Duodenal mucosa (tissue), 2 donors: ENCODE data around the gene KLHDC9.
A peak's percentile ranks its signal among the peaks of the same experiment; 100 is the strongest.
"Not testable (repeated sequence)": the region's sequence is repeated elsewhere in the genome, so short reads cannot be mapped to it uniquely, and the experiment has no call there.

Experiments
- H3K27ac ChIP-seq: one replicate; pipeline ENCODE4 v1.7.0; 2013; ENCODE audit warnings: low read depth, low read length
- H3K27me3 ChIP-seq, 2 donors: one replicate each; pipeline ENCODE4 v1.7.0; 2013; ENCODE audit warnings: low read length in 2 of 2, control low read depth in 1 of 2; ENCODE audit not compliant: insufficient read depth in 2 of 2, control insufficient read depth in 1 of 2
- H3K36me3 ChIP-seq, 2 donors: one replicate each; pipeline ENCODE4 v1.7.0; 2013; ENCODE audit warnings: low read length in 2 of 2, control low read depth in 1 of 2; ENCODE audit not compliant: insufficient read depth in 2 of 2, control insufficient read depth in 1 of 2
- H3K4me1 ChIP-seq, 2 donors: one replicate each; pipeline ENCODE4 v1.7.0; 2013; ENCODE audit warnings: low read length in 2 of 2, control low read depth in 1 of 2; ENCODE audit not compliant: insufficient read depth in 2 of 2, control insufficient read depth in 1 of 2
- H3K4me3 ChIP-seq, 2 donors: one replicate each; pipeline ENCODE4 v1.7.0; 2013; ENCODE audit warnings: low read length in 2 of 2, low read depth in 1 of 2
- H3K9ac ChIP-seq, 2 donors: one replicate each; pipeline ENCODE4 v1.7.0; 2013; ENCODE audit warnings: low read length in 2 of 2, low read depth in 1 of 2
- H3K9me3 ChIP-seq, 2 donors: one replicate each; pipeline ENCODE4 v1.7.0; 2013; ENCODE audit warnings: low read length in 2 of 2, control low read depth in 1 of 2; ENCODE audit not compliant: control insufficient read depth in 1 of 2

The KLHDC9 gene, protein sequence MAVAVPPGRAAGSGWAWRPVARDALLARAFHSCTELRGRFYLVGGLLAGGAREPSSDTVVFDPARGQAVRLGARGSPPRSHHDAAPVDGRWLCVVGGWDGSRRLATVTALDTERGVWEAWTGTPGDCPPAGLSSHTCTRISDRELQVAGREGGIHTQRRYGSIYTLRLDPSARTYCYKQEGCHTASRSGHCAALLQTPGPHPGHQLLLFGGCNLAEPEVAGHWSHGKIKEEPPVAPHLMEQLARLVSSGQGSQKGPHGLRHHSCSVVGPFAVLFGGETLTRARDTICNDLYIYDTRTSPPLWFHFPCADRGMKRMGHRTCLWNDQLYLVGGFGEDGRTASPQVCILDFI

GRCh38 chr1:161098210-161099068 is at the start of gene KLHDC9:
KLHDC9 (plus strand) TSS chr1:161098361; CDS start chr1:161098536, 175 bp downstream.
- peaks cover 0 to 22% of the 10 kb centered on the region in 2 donors for H3K4me1 ChIP-seq
- no peaks in the 10 kb centered on the region for H3K9me3 ChIP-seq
- no peak within 1 kb of the TSS for H3K27ac ChIP-seq
- H3K9ac ChIP-seq = peak within 1 kb of the TSS; percentile 70 to 81
- peaks cover 16 to 27% of the 10 kb centered on the region in 2 donors for H3K36me3 ChIP-seq
- H3K27me3 ChIP-seq = no peaks in the 10 kb centered on the region
- H3K4me3 ChIP-seq = peak within 1 kb of the TSS; percentile 77 to 94

- H3K27ac ChIP-seq = no peak overlapping the region
- no peak overlapping the region for H3K9ac ChIP-seq
- no peak overlapping the region for H3K4me3 ChIP-seq
- no peaks in the 10 kb centered on the region for H3K27me3 ChIP-seq
- H3K36me3 ChIP-seq = peaks cover 0 to 34% of the 10 kb centered on the region in 2 donors
- no peaks in the 10 kb centered on the region for H3K9me3 ChIP-seq
- peaks cover 2 to 17% of the 10 kb centered on the region in 2 donors for H3K4me1 ChIP-seq
Observed at GRCh38 chr1:161048949-161049722, 49.0 kb upstream of the KLHDC9 start.

DNA sequence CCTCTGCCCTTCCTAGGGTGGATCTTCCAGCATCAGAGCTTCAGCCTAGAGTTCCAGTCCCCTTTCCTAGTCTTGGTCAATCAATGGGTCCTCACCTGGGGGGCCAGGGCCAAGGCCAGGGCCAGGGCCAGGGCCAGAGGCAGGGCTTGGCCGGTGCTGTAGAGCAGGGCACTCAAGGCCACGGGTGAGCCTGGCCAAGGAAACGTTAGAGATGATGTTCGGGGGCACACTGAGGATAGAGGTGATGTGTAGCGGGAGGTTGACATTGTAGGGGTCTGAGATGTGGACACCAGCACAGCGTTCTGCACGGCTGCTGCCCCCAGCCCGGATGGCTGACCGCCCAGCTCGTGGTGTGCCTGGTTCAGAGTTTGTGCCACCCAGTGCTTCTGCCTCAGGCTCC is 46.9 kb upstream of the KLHDC9 start:
- Histone ChIP-seq H3K4me3 (no peak overlapping the region), H3K27ac (no peak overlapping the region), H3K36me3 (peaks cover 0 to 45% of the 10 kb centered on the region in 2 donors)

GRCh38 chr1:161052899-161053298 is 45.3 kb upstream of the KLHDC9 start:
- Histone ChIP-seq H3K36me3 (peaks cover 0 to 50% of the 10 kb centered on the region in 2 donors), H3K4me3 (no peak overlapping the region), H3K9ac (no peak overlapping the region), H3K4me1 (peaks cover 0 to 9% of the 10 kb centered on the region in 2 donors), H3K27ac (no peak overlapping the region), H3K27me3 (no peaks in the 10 kb centered on the region), H3K9me3 (no peaks in the 10 kb centered on the region)

More for the DNA sequence above, 46.9 kb upstream of the KLHDC9 start:
- H3K9me3 ChIP-seq = no peaks in the 10 kb centered on the region
- H3K4me1 ChIP-seq = peaks cover 0 to 12% of the 10 kb centered on the region in 2 donors
- H3K9ac ChIP-seq = no peak overlapping the region
- H3K27me3 ChIP-seq = no peaks in the 10 kb centered on the region

GRCh38 chr1:161054232-161054631 is 43.9 kb upstream of the KLHDC9 start:
- Histone ChIP-seq H3K36me3 (peaks cover 0 to 41% of the 10 kb centered on the region in 2 donors), H3K4me1 (peaks cover 0 to 7% of the 10 kb centered on the region in 2 donors), H3K9ac (no peak overlapping the region), H3K27ac (no peak overlapping the region), H3K27me3 (no peaks in the 10 kb centered on the region), H3K9me3 (no peaks in the 10 kb centered on the region), H3K4me3 (no peak overlapping the region)

DNA sequence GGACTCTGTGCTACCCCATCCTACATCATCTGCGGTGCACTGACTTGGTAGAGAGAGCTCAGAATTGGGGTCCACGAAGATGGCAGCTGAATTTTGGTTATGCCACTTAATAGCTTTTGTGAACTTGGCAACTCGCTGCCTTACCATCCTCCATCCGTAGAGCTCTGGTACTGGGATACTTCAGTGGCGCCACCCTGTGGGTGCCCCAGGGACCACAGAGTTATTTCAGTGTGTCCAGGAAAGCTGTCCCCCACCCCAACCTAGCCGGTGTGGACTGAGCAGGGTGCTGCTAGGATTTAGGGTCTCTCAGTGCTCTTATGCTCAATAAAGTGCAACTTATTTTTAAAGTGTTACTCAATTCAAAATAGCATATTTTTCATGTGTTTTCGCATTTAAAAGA is 43.4 kb upstream of the KLHDC9 start:
- no peaks in the 10 kb centered on the region for H3K27me3 ChIP-seq
- peaks cover 0 to 7% of the 10 kb centered on the region in 2 donors for H3K4me1 ChIP-seq
- no peaks in the 10 kb centered on the region for H3K9me3 ChIP-seq
- peaks cover 0 to 36% of the 10 kb centered on the region in 2 donors for H3K36me3 ChIP-seq
- H3K27ac ChIP-seq = no peak overlapping the region
- no peak overlapping the region for H3K4me3 ChIP-seq
- H3K9ac ChIP-seq = no peak overlapping the region

DNA sequence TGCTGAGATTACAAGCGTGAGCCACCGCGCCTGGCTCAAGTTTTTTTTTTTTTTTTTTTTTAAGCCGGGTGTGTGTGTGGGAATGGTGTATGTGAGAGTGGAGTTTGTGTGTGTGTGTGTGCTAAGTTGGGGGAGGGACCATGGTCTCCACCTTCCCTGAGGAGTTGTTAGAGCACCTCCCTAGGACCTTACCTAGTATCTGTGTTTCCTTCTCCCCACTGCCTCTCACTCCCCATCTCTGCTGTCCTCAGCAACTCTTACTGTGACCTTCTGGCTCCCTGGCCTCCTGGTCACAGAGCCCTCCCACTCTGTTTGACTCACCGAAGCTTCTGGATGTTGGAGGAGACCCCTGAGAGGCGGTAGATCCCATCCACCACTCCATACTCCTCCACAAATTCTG is 38.9 kb upstream of the KLHDC9 start:
- no peak overlapping the region for H3K9ac ChIP-seq
- no peak overlapping the region for H3K27ac ChIP-seq
- H3K36me3 ChIP-seq = peaks cover 0 to 14% of the 10 kb centered on the region in 2 donors
- no peak overlapping the region for H3K4me3 ChIP-seq
- no peaks in the 10 kb centered on the region for H3K9me3 ChIP-seq
- H3K4me1 ChIP-seq = peaks cover 0 to 1% of the 10 kb centered on the region in 2 donors
- no peaks in the 10 kb centered on the region for H3K27me3 ChIP-seq

DNA sequence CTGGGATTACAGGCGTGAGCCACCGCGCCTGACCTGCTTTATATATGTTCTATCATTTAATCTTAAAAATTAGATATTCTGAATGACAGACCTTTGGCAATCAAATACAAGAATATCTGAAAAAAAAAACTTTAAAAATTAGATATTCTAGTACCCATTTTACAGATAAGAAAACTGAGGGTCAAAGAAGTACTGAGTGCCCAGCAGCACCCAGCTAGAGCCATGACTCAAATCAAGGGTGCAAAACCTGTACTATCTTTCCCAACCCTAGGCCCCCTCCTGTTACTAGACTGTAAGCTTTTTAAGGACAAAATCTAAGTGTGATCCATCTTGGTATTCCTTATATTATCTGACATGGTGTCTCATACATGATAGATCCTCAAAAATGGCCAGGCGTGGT is 36.7 kb upstream of the KLHDC9 start:
- Histone ChIP-seq H3K4me1 (peaks cover 0 to 4% of the 10 kb centered on the region in 2 donors), H3K27ac (no peak overlapping the region), H3K36me3 (peaks cover 0 to 3% of the 10 kb centered on the region in 2 donors), H3K9ac (no peak overlapping the region), H3K9me3 (no peaks in the 10 kb centered on the region), H3K27me3 (no peaks in the 10 kb centered on the region), H3K4me3 (no peak overlapping the region)

- H3K9me3 ChIP-seq, H3K36me3 ChIP-seq, H3K4me3 ChIP-seq, H3K27ac ChIP-seq, H3K9ac ChIP-seq, H3K27me3 ChIP-seq: not testable (repeated sequence)
- peaks cover 0 to 12% of the 10 kb centered on the region in 2 donors for H3K4me1 ChIP-seq
Observed at GRCh38 chr1:161063936-161064335, 34.2 kb upstream of the KLHDC9 start.
